ENCODE results near the gene DENND10.
"Not testable (repeated sequence)": the region's sequence is repeated elsewhere in the genome, so short reads cannot be mapped to it uniquely, and the experiment has no call there.

DENND10 gene

DNA sequence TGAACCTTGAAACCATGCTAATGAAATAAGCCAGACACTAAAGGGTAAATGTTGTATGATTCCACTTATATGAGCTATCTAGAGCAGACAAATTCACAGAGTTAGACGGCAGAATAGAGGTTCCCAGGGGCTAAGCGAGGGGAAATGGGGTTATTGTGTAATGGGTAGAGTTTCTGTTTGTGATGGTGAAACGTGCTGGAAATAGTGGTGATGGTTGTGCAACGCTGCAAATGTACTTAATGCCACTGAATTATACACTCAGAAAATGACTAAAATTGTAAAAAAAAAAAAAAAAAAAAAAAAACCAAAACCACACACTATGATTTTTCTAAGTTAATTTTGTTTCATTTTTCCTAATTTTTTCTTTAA, 31.6 kb downstream of the DENND10 start:
- DNase-seq = peak; percentile 48

DNA sequence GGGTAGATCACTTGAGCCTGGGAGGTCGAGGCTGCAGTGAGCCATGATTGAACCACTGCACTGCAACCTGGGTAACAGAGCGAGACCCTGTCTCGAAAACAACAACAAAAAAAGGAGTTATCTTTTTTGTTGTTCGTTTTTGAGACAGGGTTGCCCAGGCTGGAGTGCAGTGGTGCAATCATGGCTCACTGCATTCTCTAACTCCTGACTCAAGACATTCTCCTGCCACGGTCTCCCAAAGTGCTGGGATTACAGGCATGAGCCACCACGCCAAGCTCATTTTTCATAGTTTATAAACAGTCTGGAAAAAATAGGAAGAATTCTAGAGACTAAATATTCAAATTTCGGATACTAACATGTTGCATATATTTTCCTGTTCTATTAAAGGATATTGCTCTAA, 32.2 kb downstream of the DENND10 start:
- DNase-seq = no peak

DNA sequence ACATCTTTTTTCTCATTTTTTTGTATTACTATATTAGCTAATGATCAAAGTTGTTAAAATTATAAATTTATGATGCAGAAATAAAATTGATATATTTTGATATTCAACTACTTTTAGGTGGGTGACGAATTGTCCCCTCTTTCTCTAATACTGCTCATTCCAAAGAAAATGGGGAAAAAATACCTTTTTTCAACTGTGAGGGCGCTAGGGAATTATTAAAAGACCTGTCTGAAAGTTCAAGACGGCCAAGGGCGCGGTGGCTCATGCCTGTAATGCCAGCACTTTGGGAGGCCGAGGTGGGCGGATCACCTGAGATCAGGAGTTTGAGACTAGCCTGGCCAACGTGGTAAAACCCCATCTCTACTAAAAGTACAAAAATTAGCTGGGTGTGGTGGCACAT, 34.0 kb downstream of the DENND10 start:
- DNase-seq = not testable (repeated sequence)

DNA sequence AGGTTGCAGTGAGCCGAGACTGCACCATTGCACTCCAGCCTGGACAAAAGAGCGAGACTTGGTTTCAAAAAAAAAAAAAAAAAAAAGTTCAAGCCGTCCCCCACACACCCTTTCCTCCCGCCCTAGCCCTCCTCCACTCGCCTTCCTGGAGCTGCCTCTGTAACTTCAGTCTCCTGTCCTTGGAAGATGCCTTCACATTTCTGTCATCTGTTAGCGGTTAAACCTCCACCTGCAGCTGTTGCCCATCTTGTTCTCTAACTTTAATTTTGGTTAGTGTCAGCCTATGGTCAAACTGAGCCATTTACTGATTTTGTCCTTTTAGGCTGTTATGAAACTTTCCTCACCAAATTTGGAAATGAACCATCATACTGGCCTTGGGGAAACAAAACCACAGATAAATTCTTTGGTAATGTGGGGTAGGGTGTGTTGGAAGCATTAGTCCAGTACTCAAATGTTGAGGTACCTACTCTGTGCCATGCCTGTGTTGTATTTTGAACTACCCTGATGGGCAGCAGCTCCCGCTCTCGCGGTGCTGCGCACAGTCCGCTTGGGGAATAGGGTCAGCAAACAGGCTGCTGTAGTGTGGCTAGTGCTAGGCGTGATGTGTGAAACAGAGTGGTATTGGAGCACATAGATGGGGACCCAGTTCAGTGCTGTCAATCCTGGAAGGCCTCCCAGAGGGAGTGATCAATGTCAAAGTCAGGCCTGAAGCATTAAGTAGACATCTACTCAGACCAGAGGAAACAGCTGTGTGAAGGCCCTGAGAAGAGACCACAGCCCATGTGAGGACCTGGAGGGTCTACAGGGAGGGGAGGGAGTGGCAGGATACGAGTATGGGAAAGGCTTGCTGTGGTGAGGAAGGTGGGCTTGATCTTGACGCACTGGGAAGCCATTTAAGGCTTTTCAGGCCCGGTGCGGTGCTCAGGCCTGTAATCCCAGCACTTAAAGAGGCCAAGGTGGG, 34.7 kb downstream of the DENND10 start:
- DNase-seq = no peak

DNA sequence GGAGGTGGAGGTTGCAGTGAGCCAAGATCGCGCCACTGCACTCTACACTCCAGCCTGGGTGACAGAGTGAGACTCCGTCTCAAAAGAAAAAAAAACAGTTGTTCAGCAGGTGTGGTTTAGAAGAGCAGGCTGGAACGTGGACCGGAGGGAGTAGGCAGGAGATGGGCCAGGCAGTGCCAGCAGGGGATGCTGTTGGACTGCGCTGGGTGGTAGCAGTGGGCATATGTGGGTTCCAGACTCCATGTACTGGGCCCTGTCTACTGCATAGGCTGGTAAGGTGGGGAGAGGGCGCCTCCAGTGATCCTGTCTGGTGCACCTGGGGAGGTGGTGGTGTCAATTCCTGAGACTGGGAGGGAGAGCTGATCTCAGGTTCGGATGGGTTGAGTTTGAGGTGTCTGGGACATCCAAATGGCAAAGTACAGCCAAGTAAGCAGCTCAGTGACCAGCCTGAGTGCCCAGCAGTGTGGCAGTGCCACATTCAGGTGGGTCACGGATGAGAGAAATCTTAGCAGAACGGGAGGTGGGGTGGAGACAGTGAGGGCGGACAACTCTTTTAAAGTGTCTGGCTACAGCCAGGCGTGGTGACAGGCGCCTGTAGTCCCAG, 35.7 kb downstream of the DENND10 start:
- peak; percentile 54 for DNase-seq

DNA sequence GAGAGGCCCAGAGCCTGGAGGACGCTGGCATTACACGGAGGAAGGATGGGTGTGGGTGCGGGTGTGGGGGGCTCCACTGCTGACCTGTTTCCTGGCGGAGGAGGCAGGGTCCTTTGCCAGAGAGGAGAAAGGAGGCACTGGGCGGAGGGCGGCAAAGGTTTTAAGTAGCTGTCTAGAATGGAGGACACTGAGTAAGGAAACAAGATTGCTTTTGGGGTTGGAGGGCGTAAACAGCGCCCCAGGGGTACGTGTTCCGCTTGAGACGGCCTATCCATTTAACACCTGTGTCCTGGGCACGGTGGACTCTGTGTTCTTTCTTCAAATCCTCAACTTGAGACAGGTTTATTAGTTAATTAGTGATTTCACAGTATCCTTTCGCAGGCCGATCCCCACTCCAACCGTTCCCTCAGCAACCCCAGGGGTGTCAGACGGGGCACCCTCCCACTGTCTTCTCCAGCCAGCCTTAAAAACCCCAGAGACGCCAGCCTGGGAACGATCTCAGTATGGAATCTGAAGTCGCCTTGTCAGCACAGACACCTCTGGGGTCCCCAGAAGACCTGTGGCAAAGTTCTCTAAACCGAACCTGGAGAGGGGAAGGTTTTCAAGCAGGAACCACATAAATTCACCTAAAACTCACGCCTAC, 36.8 kb downstream of the DENND10 start:
- DNase-seq = no peak

DNA sequence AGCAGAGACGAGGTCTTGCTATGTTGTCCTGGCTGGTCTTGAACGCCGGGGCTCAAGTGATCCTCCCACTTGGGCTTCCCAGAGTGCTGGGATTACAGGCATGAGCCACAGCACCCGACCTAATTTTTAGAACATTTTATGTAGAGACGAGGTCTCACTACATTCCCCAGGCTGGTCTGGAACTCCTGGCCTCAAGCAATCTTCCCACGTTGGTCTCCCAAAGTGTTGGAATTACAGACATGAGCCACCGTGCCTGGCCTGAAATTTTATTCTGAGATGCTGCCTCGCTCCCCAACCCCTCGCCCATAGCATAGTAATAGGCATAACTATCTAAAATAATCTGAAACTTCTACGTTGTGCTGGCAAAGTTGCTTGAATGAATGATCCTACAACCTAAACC, 39.7 kb downstream of the DENND10 start:
- no peak for DNase-seq

DNA sequence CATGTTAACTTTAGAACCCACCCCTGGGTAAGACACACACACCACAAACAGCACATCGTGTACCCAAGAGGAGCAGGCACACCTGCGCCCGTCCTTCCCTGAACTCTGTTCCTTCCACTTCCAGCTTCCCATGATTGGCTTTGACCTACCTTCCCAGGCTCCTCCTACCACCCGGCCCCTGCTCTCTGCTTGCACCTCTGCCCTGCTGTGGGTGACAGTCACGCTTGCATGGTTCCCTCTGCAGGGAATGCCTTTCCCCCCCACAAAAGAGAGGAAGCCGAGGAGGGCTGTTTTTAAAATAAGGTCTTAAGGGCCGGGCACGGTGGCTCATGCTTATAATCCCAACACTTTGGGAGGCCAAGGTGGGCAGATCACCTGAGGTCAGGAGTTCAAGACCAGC, 45.2 kb downstream of the DENND10 start:
- no peak for DNase-seq

DNA sequence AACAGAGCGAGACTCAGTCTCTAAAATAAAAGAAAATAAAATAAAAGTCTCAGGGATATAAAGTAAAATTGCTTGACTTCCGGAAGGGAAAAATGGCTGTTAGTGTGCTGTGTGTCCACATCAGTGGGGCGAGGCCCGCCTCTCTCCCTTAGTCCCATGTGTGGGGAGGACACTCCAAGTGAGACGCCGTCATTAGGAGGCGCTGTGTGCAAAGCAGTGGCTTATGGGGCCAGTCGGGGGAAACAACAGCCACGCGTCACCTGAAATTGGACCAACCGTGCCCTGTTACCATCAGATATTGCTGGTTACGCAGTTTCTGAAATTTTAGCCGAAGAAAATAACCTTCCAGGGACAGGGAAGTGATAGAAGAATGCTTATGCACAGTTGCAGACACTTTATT, 45.8 kb downstream of the DENND10 start:
- DNase-seq = no peak

DNA sequence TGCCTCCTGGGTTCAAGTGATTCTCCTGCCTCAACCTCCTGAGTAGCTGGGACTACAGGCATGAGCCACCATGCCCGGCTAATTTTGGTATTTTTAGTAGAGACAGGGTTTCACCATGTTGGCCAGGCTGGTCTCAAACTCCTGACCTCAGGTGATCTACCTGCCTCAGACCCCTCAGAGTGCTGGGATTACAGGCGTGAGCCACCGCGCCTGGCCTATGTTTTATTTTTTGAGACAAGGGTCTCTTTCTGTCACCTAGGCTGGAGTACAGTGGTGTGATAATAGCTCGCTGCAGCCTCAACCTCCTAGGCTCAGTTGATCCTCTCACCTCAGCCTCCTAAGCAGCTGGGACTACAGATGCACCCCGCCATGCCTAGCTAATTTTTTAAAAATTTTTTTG, 47.7 kb downstream of the DENND10 start:
- not testable (repeated sequence) for DNase-seq

DNA sequence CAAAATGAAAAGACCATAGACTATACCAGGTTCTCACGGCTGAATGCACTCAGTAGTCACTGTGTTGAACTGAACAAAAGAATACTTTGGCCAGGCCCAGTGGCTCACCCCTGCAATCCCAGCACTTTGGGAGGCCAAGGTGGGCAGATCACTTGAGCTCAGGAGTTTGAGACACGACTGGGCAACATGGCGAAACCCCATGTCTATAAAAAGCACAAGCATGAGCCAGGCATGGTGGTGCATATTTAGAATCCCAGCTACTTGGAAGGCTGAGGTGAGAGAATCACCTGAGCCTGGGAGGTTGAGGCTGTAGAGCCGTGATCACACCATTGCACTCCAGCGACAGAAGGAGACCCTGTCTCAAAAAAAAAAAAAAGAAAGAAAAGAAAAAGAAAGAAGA, 49.1 kb downstream of the DENND10 start:
- no peak for DNase-seq

DNA sequence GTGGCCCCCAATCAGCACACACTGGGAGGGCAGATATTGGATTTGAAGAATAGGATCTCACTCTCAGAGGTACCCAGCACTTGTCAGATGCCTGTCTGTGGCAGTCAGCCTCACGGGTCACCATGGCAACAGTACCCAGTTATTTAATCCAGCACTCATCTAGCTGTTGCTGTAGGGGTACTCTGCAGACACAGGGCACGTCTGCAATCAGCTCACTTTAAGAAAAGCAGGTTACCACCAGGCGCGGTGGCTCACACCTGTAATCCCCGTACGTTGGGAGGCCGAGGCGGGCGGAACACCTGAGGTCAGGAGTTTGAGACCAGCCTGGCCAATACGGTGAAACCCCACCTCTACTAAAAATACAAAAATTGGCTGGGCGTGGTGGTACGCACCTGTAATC, 49.7 kb downstream of the DENND10 start:
- DNase-seq = no peak

DNA sequence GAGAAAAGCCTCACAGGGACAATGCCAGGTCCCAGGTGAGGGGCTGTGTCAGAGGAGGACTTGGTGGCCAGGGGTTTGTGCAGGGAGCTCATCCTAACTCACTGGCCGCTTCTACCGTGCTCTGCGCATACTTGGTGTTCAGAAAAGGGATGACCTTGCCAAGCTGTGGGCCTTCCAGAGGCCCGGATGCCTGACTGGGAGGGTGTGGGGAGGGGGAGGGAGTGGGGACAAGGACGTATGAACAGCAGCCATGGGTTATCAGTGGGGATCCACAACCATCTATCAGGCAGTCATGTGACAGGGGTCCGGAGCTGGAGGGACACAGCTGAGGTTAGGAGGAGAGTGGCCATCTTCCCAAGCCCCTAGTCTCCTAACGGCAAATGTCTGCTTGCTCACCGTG, 55.4 kb downstream of the DENND10 start:
- DNase-seq = no peak

DNA sequence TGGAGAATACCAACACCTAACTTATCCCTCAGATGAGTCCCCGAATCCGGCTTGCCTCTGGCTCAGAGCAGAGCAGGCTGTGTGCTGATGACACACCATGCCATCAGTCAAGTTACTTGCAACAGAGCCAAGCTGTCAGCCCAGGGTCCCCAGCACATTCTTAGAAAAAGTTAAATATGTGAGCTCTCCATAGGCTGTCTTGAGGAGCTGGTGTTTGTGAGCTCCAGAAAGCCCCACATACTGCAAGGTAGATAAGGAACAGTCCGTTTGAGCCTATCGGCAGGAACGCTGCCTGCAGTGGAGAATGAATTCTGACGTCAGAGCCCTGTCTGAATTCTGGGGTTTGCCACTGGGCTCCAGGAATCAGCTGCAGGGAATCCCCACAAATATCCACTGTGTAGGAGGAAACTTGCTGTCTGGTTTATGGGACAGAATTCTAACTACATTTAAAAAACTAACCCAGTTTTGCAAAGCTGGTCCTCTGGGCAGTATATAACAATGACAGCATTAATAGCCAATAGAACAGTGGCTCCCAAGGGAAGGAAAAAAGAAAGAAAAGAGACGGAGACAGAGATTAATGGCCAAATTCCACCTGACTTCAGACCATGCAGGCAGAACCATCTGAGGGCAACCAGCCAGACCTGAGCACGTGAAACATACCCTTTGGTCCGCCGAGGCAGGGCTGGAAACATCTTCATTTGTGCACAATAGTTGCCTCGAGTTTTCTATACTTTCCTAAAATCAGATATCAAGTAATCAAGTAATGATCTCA, 58.0 kb downstream of the DENND10 start:
- DNase-seq = no peak

DNA sequence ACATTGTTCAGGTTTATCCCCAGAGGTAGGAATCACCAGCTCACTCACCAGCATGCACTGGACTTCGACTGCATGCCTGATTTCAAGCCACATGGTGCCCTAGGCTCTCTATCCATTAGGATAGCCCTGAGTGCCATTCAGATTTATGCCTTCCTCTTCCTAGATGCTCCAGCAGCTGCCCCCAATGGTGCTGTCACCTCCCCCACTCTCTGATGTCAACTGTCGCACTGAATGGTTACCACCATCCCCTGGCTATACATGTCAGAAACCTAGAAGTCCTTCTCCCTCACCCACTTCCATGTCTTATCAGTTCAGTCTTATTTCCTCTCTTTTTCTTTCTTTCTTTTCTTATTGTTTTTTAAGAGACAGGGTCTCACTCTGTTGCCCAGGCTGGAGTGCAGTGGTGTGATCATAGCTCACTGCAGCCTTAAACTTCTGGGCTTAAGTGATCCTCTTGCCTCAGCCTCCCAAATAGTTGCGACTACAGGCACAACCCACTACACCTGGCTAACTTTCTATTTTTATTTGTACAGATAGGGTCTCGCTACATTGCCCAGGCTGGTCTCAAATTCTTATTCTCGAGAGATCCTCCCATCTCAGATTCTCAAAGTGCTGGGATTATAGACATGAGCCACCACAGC, 58.7 kb downstream of the DENND10 start:
- DNase-seq = no peak

DNA sequence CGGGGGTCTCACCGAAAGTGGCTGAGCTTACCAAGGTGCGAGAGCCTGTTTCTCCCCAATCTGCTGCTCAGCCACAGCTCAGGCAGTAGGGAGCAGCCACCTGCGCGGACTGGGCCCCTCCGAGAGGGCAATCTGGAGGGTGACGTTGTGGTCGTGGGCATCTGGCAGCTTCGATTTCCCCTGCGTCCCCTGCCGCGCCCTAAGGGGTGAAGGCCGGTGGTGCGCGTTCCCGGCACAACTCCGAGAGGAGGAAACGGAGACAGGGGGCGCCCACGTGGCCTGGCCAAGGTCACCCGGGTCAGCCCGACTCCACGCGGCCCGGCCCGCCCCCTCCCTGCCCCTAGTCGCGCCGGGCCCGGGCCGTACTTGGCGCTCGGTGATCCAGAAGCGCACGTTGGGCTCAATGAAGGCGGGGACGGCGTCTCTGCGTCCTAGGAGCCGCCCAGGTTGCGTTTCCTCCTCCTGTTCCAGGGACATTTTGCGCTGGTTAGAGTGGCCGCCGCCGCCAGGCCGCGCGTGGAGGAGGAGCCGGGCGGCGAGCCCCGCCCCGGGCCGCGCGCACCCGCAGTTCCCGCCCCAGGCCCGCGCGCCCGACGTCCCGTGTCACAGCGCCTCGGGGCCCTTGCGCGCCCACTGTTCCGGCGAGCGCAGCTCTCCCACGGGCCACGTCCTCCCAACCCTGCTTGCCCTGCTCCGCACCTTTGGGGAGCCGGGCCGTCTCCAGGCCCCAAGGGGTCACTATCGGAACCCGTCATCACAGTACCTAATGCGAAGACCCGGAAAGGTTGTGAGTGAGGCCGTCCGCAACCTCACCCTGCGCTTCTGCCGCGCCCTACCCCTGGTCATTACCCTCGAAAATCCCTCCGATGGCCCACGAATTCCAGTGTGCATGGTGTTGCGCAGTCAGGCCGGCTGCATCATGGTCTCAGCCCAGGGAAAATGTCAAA, 61.5 kb downstream of the DENND10 start, which contains the start of gene SFXN4:
SFXN4 (minus strand) TSS at position 544 of the 947 bp plus-strand sequence; CDS start at position 477, 67 bp downstream.
- DNase-seq = peak; percentile 74

DNA sequence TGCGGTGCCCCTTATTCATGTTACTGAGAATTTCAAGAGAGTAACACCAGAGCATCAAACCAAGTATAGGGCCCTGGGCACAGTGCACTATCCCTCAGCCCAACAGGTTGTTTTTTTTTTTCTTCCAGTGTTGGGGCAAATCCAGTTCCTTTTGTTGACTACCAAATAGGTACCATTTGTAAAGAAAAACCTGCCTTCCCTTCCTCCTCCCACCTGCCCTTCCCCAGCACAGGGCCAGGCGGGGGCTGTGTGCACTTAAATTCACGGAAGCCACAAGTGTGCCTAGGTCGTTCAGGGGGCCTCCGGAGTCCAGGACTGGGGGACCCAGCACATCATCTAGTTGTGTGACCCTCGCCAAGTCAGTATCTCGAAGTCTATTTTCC, 62.2 kb downstream of the DENND10 start:
- no peak for DNase-seq

DNA sequence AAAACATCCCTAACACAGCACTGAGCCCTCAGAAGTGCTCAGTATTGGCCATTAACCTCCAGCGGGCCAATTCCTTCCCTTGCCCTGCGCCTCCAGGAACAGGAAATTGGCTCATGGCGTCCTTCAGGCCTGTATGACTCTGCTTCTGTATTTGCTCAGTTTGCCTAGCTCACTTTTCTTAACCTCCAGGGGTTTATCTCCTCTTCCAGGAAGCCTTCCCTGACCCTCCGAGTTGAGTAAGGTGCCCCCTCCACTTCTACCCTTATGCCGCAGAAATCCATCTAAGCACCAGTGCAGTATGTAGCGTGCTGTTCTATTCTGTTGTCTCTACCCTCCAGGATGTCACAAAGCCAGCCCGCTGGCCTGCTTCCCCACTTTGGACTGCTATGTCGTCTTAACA, 62.7 kb downstream of the DENND10 start:
- no peak for DNase-seq

DNA sequence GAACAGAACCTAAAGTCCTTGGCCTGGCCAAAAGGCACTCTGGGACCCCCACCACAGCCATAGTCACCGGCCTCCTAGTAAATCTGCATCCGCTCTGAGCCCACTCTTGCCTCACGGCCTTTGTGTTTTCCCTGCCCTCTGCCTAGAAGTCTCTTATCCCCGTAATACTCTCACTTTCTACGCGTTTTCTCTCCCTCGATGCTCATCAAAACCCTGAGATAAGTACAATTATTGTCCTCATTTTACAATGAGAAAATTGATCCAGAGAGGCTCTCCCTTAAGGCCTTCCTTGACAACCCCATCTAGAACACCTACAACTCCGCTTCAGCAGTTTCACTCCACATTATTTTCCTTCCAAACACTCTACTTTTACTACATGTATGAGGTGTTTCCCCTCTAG, 63.1 kb downstream of the DENND10 start:
- no peak for DNase-seq

DNA sequence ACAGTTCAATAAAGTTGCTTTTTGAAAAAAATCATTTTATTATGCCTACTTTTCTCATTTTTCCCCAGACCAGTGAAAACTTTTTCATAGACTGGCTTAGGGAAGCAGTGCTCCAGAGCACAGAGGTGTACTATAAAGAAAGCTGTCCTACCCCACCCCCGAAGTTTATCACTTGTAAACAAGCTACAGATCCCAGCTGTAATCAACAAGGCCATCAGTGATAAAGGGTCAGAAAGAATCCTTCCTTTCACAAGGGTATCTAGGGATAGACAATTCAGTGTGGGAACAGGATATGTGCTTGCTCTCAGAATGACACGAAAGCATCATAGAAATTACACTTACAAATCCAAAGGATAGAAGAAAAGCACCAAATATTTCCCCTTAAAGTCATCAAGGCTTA, 70.2 kb downstream of the DENND10 start:
- DNase-seq = no peak

DNA sequence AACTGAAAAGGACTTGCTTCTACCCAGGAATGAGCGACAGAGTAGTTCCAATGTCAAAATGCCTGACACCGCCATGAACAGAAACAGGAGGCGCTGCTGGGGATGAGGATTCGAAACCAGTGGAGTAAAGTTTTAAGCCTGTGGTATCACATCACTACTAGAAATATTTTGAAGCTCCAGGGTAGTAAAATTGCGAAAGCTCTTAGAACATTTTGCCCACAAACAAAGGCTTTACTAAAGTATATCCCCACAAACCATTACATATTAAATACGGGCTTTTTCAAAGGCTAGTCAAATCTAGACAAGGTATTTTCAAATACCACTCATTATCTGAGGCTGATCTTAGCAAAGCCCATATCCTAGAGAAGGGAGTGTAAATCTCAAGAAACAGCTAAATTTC, 72.3 kb downstream of the DENND10 start:
- DNase-seq = no peak
